ENCODE results near the gene MTA1.

The MTA1 gene

DNA sequence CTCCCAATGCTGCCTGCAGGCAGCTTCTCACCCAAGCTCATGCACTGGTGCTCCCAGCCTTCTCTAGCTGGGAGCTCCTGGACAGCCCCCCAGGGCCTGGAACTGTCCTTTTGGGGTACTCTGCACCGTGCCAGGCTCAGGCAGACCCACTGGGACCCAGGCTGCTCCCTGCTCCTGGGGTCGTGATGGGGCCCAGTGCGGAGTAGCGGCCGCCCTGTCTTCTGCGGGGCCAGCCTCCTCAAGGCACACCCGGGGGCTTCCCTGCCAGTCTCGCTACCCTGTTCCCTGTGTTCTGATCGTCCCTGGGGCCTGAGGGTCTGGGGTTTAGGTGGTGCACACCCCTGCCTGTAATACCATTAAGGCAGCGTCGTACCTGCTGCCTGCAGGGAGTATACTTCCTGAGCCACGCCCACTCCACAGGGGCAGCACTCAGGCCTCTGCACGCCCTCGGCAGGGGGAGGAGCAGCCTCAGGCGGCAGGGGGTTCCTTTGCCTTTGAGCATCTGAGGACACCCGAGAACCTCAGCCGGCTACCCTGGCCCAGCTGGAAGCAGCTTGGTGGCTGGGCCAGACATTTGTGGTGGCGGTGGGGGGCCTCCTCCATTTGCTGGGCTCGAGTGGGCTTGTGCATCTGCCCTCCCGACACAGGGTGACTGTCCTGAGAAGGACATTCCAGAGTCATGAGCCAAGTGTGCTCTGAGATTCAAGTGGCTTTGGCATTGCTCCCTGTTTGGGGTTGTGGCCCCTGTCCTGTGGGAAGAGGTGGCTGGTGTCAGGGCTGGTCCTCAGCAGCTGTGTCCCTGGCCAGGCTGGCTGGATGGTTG is 45.8 kb downstream of the MTA1 start:
- DNase-seq (ENCODE audit: low read depth): peak; percentile 54

DNA sequence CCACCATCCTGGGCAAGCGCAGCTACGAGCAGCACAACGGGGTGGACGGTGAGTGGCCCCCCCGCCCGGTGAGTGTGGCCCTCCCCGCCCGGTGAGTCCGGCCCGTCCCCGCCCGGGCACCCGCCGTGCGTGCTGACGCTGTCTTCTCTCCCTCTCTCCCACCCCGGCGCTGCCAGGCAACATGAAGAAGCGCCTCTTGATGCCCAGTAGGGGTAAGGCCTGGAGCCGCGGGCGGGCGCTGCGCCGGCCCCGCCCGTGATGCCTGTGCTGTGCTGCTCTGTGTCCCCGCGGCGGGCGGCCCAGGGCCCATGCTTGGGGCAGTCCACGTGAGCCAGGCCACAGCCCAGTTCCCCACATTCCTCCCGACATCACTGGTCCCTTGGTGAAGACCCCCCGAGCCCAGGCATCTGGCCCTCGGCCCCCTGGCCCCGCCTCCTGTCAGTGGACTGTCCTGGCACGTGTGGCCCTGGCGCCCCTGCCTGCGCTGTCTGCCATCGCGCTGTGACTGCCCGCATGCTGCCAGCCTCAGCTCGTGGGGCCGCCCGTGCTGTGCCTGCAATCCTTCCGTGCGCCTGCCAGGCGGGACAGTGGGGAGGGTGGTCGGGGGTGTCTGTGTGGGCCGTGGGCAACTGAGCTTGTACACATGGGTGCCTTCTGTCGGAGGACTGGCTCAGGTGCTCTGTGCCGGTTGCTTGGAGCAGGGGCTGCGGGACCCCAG is 47.1 kb downstream of the MTA1 start:
- DNase-seq (ENCODE audit: low read depth): no peak

DNA sequence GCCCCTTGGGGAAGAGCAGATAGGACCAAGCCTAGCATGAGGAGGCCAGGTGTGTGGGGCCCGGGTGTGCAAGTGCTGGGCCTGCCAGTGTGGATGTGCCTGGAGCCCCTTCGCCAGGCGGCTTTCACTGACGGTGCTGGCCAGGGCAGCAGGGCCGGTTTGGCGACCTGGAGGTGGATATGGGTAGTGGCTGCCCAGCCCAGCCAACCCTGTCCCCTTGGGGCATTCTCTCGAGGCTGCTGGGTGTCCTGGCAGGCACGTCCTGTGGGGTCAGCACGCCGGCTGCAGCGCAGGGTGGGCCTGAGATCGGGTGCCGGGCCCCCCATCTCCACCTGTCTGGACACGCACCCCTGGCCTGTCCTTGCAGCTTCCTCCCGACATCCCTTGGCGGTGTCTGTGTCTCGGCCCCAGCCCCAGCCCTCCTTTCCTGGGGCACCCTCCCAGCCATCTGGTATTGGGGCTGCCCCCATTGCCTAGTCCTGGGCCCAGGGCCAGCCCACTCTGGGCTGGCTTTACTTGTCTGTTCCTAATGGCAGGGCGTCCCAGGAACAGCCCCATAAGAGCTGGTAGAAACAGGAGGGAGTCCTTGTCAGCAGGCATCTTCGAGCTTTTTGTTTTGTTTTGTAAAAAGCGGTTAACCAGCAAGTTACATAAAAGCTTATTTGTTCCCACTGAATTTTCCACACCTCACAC is 47.8 kb downstream of the MTA1 start:
- no peak for DNase-seq (ENCODE audit: low read depth)

DNA sequence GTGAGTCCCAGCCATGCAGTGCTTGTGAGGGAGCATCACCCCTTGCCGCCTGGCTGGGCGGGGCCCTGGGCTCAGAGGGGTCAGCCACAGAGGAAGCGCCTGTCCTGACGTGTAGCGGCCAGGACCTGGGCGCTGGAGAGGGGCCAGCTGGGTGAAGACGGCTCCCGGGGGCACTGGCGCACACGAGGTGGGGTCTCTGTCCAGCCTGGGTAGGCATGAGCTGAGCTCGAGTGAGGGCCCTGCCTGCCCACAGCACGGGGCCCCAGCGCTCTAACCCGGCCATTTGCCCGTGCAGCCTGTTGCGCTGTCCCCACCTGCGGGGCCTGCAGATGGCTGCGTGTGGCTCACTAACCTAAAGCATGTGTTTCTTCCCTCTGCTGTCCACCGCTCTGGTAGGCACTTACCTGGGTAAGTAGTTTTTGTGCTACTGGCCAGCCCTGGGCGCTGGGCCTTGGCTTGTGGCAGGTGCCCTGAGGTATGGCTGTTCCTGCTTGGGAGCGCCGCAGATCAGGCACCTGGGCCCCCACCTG is 48.4 kb downstream of the MTA1 start:
- no peak for DNase-seq (ENCODE audit: low read depth)

DNA sequence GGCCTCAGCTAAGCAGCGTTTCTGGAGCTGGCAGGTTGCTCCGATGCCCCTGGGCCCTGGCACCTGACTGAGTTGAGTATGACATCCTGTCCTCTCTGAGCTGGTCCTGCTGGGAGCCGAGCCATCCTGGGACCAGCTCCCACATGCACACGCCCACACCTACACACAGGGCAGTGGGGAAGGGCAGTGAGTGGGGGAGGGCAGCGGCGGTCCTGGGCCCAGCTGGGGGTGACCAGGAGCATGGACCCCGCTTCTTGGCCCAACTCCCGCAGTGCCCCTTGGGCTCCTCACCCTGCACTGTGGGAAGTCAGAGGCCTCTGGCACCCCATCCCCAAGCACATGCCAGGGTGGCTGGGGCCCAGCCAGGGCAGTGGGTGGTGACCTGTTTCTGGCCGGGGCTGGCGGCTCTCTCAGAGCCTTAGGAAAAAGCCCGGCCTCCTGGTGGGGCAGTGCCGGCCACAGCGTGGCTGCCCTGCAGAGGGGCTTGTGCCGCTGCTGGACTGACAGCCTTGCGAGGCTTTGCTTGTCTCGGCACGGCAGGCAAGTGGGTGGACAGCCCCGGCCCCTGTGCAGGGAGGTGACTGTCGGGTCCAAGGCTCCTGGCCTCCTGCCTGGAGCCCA is 49.1 kb downstream of the MTA1 start:
- DNase-seq (ENCODE audit: low read depth): no peak

DNA sequence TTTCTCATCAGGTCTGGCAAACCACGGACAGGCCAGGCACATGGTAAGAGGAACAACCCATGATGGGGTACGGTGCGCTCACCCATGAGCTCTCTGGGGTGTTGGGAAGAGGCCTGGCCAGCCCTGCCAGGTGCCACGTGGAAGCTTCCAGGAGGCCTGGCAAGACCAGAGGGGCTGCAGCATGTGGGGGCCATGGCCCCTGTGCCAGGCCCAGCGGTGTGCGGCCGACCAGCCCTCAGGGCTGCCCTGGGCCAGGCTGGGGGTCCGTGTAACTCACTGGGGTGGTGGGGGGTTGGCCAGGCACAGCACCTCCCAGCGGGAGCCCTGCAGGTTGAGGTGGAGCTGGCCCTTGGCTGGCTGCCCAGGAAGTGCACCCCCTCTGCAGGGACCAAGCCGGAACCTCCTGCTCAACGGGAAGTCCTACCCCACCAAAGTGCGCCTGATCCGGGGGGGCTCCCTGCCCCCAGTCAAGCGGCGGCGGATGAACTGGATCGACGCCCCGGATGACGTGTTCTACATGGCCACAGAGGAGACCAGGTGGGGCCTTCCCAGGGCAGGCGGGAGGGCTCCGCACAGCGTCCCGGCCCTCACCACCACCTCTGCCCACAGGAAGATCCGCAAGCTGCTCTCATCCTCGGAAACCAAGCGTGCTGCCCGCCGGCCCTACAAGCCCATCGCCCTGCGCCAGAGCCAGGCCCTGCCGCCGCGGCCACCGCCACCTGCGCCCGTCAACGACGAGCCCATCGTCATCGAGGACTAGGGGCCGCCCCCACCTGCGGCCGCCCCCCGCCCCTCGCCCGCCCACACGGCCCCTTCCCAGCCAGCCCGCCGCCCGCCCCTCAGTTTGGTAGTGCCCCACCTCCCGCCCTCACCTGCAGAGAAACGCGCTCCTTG is 50.1 kb downstream of the MTA1 start:
- DNase-seq (ENCODE audit: low read depth): no peak

DNA sequence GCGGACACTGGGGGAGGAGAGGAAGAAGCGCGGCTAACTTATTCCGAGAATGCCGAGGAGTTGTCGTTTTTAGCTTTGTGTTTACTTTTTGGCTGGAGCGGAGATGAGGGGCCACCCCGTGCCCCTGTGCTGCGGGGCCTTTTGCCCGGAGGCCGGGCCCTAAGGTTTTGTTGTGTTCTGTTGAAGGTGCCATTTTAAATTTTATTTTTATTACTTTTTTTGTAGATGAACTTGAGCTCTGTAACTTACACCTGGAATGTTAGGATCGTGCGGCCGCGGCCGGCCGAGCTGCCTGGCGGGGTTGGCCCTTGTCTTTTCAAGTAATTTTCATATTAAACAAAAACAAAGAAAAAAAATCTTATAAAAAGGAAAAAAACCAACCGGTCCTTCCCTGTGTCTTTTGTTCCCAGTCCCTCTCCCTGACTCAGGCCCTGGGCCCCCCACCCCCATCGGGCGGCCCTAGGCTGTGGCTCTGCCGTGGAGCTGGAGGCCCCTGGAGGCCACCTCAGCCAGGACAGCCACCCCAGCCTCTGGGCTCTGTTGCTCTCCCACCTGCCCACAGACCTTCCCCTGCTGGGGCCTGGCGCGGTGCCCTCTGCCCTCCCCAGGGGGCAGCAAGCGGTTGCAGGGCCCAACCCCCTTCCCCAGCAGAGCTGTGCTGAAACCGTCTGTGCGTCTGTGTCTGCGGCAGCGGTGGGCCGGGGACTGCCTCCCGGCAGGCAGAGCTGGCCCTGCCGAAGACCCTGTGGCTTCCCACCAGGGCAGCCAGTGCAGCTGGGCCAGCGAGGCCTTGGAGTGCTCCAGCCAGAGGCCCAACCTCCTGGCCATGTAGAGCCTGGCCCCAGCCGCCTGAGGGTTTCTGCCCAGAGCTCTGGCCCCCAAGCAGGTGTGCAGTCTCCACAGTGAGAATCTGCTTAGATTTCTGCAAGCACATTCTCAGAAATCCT is 51.0 kb downstream of the MTA1 start:
- no peak for DNase-seq (ENCODE audit: low read depth)

DNA sequence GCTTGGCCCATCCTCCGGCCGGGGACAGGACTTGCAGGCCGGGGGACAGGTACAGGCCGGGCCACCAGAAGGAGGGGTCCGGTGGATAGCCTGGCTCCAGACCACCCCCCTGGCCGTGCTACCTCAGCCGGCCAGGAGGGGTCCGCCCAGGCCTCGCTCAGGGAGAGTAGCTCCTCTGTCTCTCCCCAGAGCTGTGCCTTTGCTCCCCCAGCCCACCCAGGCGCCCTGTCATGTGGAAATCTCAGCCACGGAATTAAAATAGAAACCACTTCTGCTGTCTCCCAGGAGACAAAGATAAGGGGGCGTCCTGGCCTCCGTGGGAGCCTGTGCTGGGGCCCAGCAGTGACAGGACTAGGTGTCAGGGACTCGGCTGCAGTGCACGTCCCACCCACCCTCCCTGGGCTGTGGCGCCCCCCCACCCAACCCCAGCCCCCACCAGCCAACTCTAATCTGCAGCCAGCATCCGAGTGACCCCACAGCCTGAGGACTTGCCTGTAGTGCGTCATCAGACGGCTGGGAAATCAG is 51.7 kb downstream of the MTA1 start:
- no peak for DNase-seq (ENCODE audit: low read depth)

DNA sequence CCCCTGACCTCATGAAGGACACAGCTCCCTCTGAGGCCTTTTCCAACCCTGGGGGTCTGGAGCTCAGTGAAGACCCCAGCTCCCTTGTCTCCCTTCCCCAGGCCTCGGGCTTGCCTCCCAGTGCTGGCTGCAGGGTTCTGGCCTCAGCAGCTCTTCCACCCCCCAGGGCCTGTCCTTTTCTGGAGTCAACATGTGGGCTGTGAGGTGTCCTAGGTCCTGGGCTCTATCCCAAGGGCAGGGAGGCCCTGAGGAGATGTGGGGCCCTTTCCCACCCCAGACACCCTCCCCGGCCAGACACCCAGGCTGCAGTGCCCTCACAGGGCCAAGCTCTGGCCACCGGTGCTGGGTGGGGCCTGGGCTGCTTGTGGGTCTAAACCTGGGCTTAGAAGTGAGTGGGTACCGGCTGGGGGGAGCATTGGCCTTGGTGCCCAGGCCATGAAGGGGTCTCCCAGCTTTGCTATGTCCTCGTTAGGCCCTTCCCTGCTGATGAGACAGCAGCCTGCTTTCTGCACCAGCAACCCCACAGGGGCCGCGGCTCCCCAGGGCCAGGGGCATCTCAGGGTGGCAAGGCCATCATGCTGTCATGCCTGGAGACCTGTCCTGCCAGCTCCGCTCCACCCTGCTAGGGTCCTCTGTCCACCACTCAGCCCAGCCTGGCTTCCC is 52.3 kb downstream of the MTA1 start:
- no peak for DNase-seq (ENCODE audit: low read depth)

DNA sequence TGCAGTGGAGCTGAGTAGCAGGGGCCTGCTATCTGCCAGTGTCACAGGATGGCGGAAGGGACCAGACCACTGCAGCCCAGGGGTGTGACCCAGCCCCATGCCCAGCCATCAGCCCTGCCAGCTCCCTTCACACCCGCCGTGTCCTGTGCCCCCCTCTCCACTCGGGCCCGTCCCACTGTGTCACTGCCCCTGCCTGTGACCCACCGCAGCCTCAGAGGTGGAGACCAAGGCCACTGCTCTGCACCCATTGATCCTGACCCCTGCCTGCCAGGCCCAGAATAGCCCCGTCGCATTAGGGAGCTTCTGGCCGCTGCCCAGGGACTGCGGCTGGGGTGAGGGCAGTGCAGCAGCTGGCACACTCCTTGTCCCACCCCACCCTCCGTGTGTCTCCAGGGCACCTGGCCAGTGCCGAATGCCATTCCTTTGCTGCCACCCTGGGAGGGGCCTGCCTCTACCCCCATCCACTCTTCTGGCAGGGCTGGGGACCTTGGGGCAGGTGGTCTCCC is 52.9 kb downstream of the MTA1 start:
- DNase-seq (ENCODE audit: low read depth): no peak

DNA sequence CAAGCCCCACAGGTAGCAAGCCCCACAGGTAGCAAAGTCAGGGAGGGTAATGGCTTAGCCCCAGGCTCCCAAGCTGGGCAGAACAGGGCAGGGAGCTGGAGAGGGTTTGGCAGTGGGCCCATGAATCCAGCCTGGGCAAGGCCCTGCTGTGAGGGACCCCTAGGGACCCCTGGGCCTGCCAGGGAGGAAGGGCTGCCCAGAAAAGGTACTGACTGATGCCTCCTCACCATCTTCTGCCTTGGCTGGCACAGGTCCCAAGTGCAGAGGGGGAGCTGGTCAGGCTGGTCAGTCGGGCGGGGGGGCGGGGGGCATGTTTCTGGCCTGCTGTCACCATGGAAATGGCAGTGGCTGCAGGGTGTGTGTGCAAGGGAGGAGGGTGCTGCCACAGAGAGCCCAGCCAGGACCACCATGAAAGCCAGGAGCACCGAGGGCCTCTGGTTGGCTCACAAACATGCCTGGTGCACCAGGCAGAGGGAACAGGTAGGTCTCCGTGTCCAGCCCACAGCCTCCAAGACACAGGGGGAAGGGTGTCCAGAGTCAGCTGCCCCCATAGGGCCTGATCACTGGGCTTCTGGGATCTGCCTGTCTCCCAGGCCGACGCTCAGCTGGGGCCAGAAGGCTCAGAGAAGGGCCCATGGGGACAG is 53.5 kb downstream of the MTA1 start:
- DNase-seq (ENCODE audit: low read depth): no peak

DNA sequence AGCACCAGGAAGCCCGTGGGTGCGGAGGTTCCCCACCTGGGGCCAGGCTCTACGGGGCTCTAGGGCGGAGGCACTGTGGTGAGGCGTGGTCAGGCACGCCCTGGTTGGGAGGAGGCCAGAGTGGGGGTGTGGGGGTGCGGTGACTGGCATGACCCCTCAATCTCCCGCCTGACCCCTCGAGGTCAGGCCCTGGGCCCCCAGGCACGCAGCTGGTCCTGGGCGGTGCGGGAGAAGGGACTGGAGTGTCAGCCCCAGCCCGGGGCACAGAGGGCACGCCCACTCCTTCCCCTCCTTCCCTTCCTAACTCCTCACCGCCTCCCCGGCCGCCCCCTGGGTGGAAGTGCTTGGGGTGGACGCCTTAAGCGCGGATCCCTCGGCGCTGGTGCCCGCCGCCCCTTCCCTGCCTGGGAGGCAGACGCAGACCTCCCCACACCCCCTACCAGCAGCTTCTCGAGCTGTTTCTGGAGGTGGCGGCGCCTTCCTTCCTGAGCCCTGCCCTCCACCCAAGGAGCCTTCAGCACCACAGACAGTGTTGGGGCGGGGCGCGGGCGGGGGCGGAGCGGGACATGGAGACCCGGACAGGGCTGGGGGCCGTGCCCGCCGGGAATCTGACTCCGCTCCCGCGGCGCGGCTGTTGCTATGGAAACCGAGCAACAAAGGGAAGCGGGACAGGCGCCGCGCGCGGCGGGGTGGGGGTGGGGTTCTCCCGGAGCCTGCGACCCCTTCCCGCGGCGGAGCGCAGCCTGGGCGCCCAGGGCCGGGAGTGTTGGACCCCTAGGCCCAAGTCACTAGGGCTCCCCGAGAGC is 54.3 kb downstream of the MTA1 start:
- peak; percentile 85 for DNase-seq (ENCODE audit: low read depth)

DNA sequence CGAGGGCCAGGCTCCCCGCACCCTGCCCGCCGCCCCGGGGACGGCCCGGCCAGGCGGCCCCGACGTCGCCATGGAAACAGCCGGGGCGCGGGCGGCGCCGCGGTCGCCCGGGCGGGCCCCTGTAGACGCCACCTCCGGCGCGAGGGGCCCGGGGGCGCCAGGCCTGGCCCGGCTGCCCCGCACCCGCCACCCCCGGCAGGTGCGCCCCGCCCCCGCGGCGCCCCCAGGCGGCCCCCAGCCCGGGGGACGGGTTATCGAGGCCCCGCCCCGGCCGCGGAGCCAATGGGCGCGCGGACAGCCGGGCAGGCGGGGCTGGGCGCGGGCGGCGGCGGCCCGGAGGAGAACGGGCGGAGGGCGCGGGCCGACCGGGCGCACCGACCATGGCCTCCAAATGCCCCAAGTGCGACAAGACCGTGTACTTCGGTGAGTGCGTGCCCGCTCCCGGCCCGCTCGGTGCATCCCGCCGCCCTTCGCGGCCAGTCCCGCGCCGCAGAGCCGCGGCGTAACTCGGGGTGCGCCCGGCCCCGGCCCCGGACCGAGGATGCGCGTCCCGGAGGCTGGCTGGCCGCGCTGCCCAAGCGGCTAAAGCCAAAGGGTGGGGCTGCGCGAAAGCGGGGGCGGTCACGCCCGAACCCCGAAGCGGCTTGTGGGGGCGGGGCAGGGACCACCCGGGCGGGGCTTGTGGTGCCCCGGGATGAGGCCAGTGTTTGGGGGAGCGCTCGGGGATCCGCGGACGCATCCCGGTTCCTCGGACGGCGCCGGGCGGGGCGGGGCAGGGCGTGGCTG is 55.0 kb downstream of the MTA1 start, which contains the start of gene CRIP2:
Gene CRIP2, plus strand, starts transcription at position 339 of the 786 bp plus-strand sequence. Its CDS starts 42 bp downstream, at position 381.
- peak; percentile 48 for DNase-seq (ENCODE audit: low read depth)

DNA sequence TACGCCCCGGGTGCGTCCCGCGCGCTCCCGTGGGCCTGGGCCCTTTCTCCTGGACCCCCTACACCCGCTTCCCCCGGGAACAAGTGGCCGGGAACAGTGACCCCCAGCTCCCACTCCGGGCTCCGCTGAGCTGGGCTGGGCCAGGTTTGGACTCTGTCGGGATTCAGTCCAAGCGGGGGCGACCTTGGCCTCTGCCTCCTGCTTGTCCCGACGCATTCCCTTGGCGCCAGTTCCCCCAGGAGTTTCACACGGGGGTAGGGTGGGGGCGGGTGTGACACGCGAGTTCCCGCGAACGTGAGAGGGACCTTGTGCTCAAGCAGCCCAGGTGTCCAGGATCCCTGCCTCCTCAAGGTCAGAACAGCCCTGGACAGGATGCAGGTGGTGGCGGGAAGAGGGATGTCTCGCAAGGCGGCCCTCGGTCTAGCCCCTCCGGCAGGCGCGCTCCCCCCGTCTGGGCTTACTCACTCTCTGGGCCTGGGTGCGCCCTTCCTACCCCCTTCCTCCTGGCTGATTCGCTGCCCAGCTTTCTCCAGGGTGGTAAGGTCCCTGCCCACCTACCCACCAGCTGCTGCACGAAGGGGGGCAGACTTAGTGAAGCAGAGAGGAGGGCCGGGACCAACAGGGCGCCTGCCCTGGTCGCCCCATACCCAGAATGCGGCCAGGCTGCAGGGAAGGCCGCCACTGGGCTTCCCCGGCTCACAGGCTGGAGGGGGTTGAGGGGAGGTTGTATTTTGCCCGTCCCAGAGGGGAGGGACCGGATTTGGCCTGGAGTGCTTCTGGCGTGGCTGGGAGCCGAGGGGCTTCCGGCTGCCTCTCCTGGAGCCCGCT is 55.9 kb downstream of the MTA1 start:
- peak; percentile 38 for DNase-seq (ENCODE audit: low read depth)

DNA sequence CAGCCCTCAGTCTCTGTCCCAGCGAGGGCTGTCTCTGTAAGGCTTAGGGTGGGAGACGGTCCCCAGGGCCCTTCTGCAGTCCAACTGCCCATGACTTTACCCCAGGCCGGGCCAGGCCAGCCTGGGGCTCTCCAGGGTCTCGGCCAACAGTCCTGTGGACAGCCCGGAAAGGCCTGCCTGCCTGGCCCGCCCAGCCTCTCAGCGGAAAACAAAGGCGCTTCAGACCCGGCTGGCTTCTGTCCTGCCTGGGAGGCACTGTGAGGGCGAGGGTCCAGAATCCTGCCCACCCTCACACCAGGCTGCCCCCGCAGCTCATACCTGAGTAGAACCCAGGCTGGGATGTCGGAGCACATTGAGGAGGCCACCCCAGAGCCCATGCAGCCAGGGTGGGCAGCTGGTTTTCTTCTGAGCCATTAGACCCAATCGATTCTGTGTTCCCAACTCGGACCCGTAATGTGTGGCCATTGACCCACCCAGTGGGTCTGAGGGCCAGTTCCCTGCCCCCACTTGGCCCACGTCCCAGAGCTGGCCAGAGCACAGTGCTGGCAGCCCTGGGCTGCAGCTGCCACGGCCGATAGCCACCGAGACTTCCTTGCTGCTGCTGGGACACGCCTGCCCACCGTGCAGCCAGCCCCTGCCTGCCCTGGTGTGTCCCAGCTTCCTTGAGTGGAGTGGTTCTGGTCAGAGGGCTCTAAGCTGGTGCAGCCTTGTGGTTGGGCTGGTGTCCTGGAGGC is 56.6 kb downstream of the MTA1 start:
- no peak for DNase-seq (ENCODE audit: low read depth)

Measured in EH (cell line).